Glutamatergic neuron (in vitro differentiated cells): ENCODE measurements around the gene PCDHGA4. TPM values are rescaled to one million over a fixed set of nuclear protein-coding genes. Genes with fewer than 3 reads are reported as not detected.

Experiments used
- DNase-seq: peaks from one replicate; pipeline ENCODE4 v3.0.0; 2022
- H3K27ac Mint-ChIP-seq: one replicate; pipeline ENCODE4 v1.8.0; 2020; ENCODE audit warnings: mild to moderate bottlenecking, mixed read lengths, inconsistent platforms; ENCODE audit not compliant: unreplicated experiment
- H3K27me3 Mint-ChIP-seq: one replicate; pipeline ENCODE4 v1.8.0; 2020; ENCODE audit warnings: mild to moderate bottlenecking, moderate library complexity, mixed read lengths, inconsistent platforms; ENCODE audit not compliant: unreplicated experiment
- H3K36me3 Mint-ChIP-seq: one replicate; pipeline ENCODE4 v1.8.0; 2020; ENCODE audit warnings: mild to moderate bottlenecking, mixed read lengths, inconsistent platforms; ENCODE audit not compliant: unreplicated experiment
- H3K4me1 Mint-ChIP-seq: one replicate; pipeline ENCODE4 v1.8.0; 2020; ENCODE audit warnings: mild to moderate bottlenecking, low read depth, mixed read lengths, inconsistent platforms; ENCODE audit not compliant: unreplicated experiment
- H3K4me3 Mint-ChIP-seq: one replicate; pipeline ENCODE4 v1.8.0; 2020; ENCODE audit warnings: mild to moderate bottlenecking, mixed read lengths, inconsistent platforms; ENCODE audit not compliant: unreplicated experiment
- H3K9me3 Mint-ChIP-seq: one replicate; pipeline ENCODE4 v1.8.0; 2020; ENCODE audit warnings: mild to moderate bottlenecking, moderate library complexity, mixed read lengths, inconsistent platforms; ENCODE audit not compliant: unreplicated experiment
- CTCF ChIP-seq: fragments of 200-600 bp; sonication (generic); IDR thresholded peaks from one replicate; pipeline ENCODE4 v1.5.0; 2021; ENCODE audit not compliant: partially characterized antibody, unreplicated experiment
- total RNA-seq: library from RNA; stranded (reverse); fragmentation: NEBNext Ultra II Directional; extraction: Animal tissue kit (Norgen Biotek cat#: 25700); gene quantifications from one replicate; pipeline ENCODE4 v1.2.1, GENCODE V29; 2021; ENCODE audit not compliant: unreplicated experiment

PCDHGA4 gene
- total RNA-seq, 1 donor from 2014 or later = 8.2 TPM

DNA sequence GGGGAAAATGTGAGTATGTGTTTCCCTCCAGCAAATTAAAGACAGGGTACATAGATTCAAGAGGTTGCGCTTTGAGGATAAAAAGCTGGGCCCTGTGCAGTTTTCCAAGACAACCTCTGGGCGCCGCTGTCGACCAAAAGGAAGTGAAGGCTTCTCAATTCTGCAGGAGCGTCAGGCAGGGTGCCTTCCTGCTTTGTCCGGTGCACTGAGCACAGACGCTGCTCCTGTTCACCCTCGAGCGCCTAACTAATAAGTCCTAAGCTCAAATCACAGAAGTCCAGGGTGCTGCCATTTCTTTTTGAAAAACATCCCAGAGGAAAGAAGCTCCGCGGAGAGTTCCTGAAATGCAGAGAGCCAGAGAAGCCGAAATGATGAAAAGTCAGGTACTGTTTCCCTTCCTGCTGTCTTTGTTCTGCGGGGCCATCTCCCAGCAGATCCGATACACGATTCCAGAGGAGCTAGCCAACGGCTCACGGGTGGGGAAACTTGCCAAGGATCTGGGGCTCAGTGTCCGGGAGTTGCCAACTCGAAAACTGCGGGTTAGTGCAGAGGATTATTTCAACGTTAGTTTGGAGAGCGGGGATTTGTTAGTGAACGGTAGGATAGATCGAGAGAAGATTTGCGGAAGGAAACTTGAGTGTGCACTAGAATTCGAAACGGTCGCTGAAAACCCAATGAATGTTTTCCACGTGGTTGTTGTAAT, 4.8 kb upstream of the PCDHGA4 start, which contains the start of gene PCDHGB1:
Gene PCDHGB1 (plus strand): TSS at position 183 of the 703 bp plus-strand sequence. CDS start 162 bp downstream, at position 345.
- TF ChIP-seq CTCF = no peak
- H3K9me3 Mint-ChIP-seq = peaks cover 21% of the 10 kb centered on the region
- no peaks in the 10 kb centered on the region for H3K4me1 Mint-ChIP-seq
- peaks cover 59% of the 10 kb centered on the region for H3K36me3 Mint-ChIP-seq
- peaks cover 7% of the 10 kb centered on the region for H3K27me3 Mint-ChIP-seq
- DNase-seq = peak; percentile 39
- peak within 1 kb of the TSS; percentile 69 for H3K4me3 Mint-ChIP-seq
- H3K27ac Mint-ChIP-seq = no peak within 1 kb of the TSS

DNA sequence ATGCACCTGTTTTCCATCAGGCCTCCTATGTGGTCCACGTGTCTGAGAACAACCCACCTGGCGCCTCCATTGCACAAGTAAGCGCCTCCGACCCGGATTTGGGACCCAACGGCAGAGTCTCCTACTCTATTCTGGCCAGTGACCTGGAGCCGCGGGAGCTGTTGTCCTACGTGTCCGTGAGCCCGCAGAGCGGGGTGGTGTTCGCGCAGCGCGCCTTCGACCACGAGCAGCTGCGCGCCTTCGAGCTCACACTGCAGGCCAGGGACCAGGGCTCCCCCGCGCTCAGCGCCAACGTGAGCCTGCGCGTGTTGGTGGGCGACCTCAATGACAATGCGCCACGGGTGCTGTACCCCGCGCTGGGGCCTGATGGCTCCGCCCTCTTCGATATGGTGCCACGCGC, 3.2 kb upstream of the PCDHGA4 start:
- Mint-ChIP-seq H3K27me3 (peaks cover 10% of the 10 kb centered on the region), H3K9me3 (peaks cover 26% of the 10 kb centered on the region), H3K4me1 (no peaks in the 10 kb centered on the region), H3K4me3 (no peak overlapping the region), H3K36me3 (peaks cover 62% of the 10 kb centered on the region), H3K27ac (no peak overlapping the region)
- no peak for TF ChIP-seq CTCF
- no peak for DNase-seq

- DNase-seq = no peak
- TF ChIP-seq CTCF = no peak
- no peak overlapping the region for H3K27ac Mint-ChIP-seq
- H3K9me3 Mint-ChIP-seq = peaks cover 27% of the 10 kb centered on the region
- no peak overlapping the region for H3K4me3 Mint-ChIP-seq
- peaks cover 52% of the 10 kb centered on the region for H3K36me3 Mint-ChIP-seq
- peaks cover 14% of the 10 kb centered on the region for H3K27me3 Mint-ChIP-seq
- H3K4me1 Mint-ChIP-seq = no peaks in the 10 kb centered on the region
Measured at GRCh38 chr5:141355641-141356040, 820 bp downstream of the PCDHGA4 start.

DNA sequence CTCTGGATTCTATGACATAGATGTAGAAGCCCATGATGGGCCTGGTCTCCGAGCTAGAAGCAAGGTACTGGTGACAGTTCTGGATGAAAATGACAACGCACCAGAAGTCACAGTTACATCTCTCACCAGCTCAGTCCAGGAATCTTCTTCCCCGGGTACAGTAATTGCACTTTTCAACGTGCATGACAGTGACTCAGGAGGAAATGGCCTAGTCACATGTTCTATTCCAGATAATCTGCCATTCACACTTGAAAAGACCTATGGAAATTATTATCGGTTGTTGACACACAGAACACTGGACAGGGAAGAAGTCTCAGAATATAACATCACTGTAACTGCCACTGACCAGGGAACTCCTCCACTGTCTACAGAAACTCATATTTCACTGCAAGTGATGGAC, 1.3 kb downstream of the PCDHGA4 start:
- Mint-ChIP-seq H3K4me1 (no peaks in the 10 kb centered on the region), H3K27me3 (peaks cover 17% of the 10 kb centered on the region), H3K36me3 (peaks cover 56% of the 10 kb centered on the region), H3K9me3 (peaks cover 32% of the 10 kb centered on the region), H3K4me3 (no peak overlapping the region), H3K27ac (no peak overlapping the region)
- TF ChIP-seq CTCF = no peak
- no peak for DNase-seq

GRCh38 chr5:141356950-141357349, 2.1 kb downstream of the PCDHGA4 start:
- no peak for DNase-seq
- TF ChIP-seq CTCF = no peak
- Mint-ChIP-seq H3K9me3 (peaks cover 34% of the 10 kb centered on the region), H3K4me1 (no peaks in the 10 kb centered on the region), H3K36me3 (peaks cover 55% of the 10 kb centered on the region), H3K4me3 (no peak overlapping the region), H3K27me3 (peaks cover 20% of the 10 kb centered on the region), H3K27ac (no peak overlapping the region)
